B cell (primary cell): ENCODE measurements around the gene ACOT6. TPM values are rescaled to one million over a fixed set of nuclear protein-coding genes. Genes with fewer than 3 reads are reported as not detected.

ENCODE experiments used
- ATAC-seq: fragments of 200-7000 bp; cut with Tn5 transposase; one replicate; pipeline ENCODE4 v1.10.0; 2021; ENCODE audit warnings: low read depth, mild to moderate bottlenecking, moderate number of reproducible peaks, moderate library complexity
- CTCF ChIA-PET: fragments of 350-600 bp; sonication (Branson Sonifier 250); formaldehyde crosslinking; loops from one replicate; lab custom pipeline; 2021; ENCODE audit warnings: antibody characterized with exemption, inconsistent platforms; lab: Charles Lee
- POLR2A ChIA-PET: fragments of 350-600 bp; sonication (Branson Sonifier 250); formaldehyde crosslinking; loops from one replicate; lab custom pipeline; 2021; ENCODE audit warnings: antibody characterized with exemption; lab: Charles Lee
- DNase-seq: peaks from one replicate; pipeline ENCODE4 v3.0.0; 2013
- H2AFZ ChIP-seq: 2 replicates; pipeline ENCODE4 v1.6.1; 2012; ENCODE audit warnings: mild to moderate bottlenecking, low read depth, low read length; ENCODE audit not compliant: insufficient read depth, poor library complexity, severe bottlenecking
- H3K27ac ChIP-seq, 2 donors: 1 replicate in 1 of 2; 2 replicates in 1 of 2; pipeline ENCODE4 v1.5.1; 2012 to 2013; ENCODE audit warnings: low read length in 2 of 2, mild to moderate bottlenecking in 2 of 2, moderate library complexity in 1 of 2
- H3K27me3 ChIP-seq, 4 experiments: fragments of 200-600 bp in 1 of 4; sonication (generic) in 1 of 4; replicated peaks in 1 of 4; 1 replicate in 2 of 4; 2 replicates in 2 of 4; pipeline versions ENCODE4 v1.6.1 to v1.7.0; 2013 to 2016; ENCODE audit warnings: low read length in 3 of 4, mild to moderate bottlenecking in 2 of 4, mixed read lengths in 1 of 4, moderate library complexity in 1 of 4; ENCODE audit not compliant: insufficient read depth in 4 of 4, control insufficient read depth in 3 of 4; ENCODE audit errors: control extremely low read depth in 1 of 4
- H3K36me3 ChIP-seq, 2 experiments: replicated peaks in 1 of 2; 1 replicate in 1 of 2; 2 replicates in 1 of 2; pipeline versions ENCODE4 v1.6.1 to v1.7.1; 2013; ENCODE audit warnings: low read length in 1 of 2; ENCODE audit not compliant: insufficient read depth in 2 of 2, control insufficient read depth in 1 of 2; ENCODE audit errors: control extremely low read depth in 1 of 2, extremely low read depth in 1 of 2
- H3K4me1 ChIP-seq, 2 donors: fragments of 200-600 bp in 1 of 2; sonication (generic) in 1 of 2; 1 replicate in 1 of 2; 2 replicates in 1 of 2; pipeline versions ENCODE4 v1.5.1 to v1.6.1; 2013 to 2017; ENCODE audit warnings: low read length in 2 of 2; ENCODE audit not compliant: control insufficient read depth in 2 of 2, insufficient read depth in 2 of 2
- H3K4me2 ChIP-seq: replicated peaks from 2 replicates; pipeline ENCODE3; 2012; ENCODE audit warnings: mild to moderate bottlenecking, low read depth, low read length; ENCODE audit not compliant: poor library complexity, severe bottlenecking
- H3K4me3 ChIP-seq, 5 experiments: fragments of 200-600 bp in 1 of 5; sonication (generic) in 1 of 5; 1 replicate in 3 of 5; 2 replicates in 2 of 5; pipeline versions ENCODE4 v1.5.1 to v1.7.0; 2011 to 2016; ENCODE audit warnings: low read length in 4 of 5, mild to moderate bottlenecking in 4 of 5, low read depth in 2 of 5, control low read depth in 1 of 5, moderate library complexity in 1 of 5; ENCODE audit not compliant: insufficient read depth in 1 of 5; ENCODE audit errors: control extremely low read depth in 1 of 5, extremely low read depth in 1 of 5
- H3K79me2 ChIP-seq: fragments of 200-600 bp; sonication (generic); one replicate; pipeline ENCODE4 v1.6.0; 2016; ENCODE audit warnings: low read length; ENCODE audit not compliant: control insufficient read depth, insufficient read depth
- H3K9ac ChIP-seq: fragments of 200-600 bp; sonication (generic); 2 replicates; pipeline ENCODE4 v1.6.1; 2017; ENCODE audit warnings: mild to moderate bottlenecking, low read length, moderate library complexity
- H3K9me3 ChIP-seq, 3 donors: one replicate each; pipeline versions ENCODE4 v1.6.1 to v1.7.1; 2013; ENCODE audit warnings: low read length in 2 of 3; ENCODE audit not compliant: control insufficient read depth in 2 of 3, insufficient read depth in 1 of 3; ENCODE audit errors: control extremely low read depth in 1 of 3
- H4K20me1 ChIP-seq: 2 replicates; pipeline ENCODE4 v1.6.0; 2012; ENCODE audit warnings: mild to moderate bottlenecking, low read length; ENCODE audit not compliant: insufficient read depth, control insufficient read depth, poor library complexity, severe bottlenecking
- H3K27ac Mint-ChIP-seq: one replicate; pipeline ENCODE4 v1.8.0; 2021; ENCODE audit warnings: mixed read lengths
- H3K27me3 Mint-ChIP-seq: one replicate; pipeline ENCODE4 v1.8.0; 2021; ENCODE audit warnings: mixed read lengths
- H3K4me1 Mint-ChIP-seq: one replicate; pipeline ENCODE4 v1.8.0; 2021; ENCODE audit warnings: mixed read lengths
- H3K4me3 Mint-ChIP-seq: one replicate; pipeline ENCODE4 v1.8.0; 2021; ENCODE audit warnings: mixed read lengths
- H3K9me3 Mint-ChIP-seq: one replicate; pipeline ENCODE4 v1.8.0; 2022; ENCODE audit warnings: mixed read lengths; ENCODE audit not compliant: insufficient read depth
- CTCF ChIP-seq: fragments of 200-600 bp; IDR thresholded peaks from one replicate; pipeline ENCODE4 v1.8.0; 2022; ENCODE audit warnings: antibody characterized with exemption, mild to moderate bottlenecking
- EZH2 ChIP-seq: IDR thresholded peaks from 2 replicates; pipeline ENCODE4 v1.6.1; 2012; ENCODE audit warnings: borderline replicate concordance, low read depth, mild to moderate bottlenecking, moderate library complexity, low read length; ENCODE audit not compliant: insufficient read depth, poor library complexity, severe bottlenecking
- WGBS: methylation state at CpG from one replicate; pipeline ENCODE4 v1.1.5; 2013; ENCODE audit warnings: missing lambda C conversion rate; ENCODE audit not compliant: insufficient coverage; 5-methylcytosine and 5-hydroxymethylcytosine counted together
- intact Hi-C: fragments of 100-400 bp; cut with micrococcal nuclease; formaldehyde crosslinking; loops from one replicate; pipeline ENCODE4 v1.10.0; 2022
- polyA plus RNA-seq: library from polyadenylated mRNA; depleted of rRNA; stranded (reverse); fragments of >200 nt; gene quantifications from 2 replicates; pipeline ENCODE4 v1.2.3, GENCODE V29; 2012
- total RNA-seq, 2 donors: library from RNA; stranded (reverse); fragments of 120-200 nt in 1 of 2; gene quantifications; 1 replicate in 1 of 2; 2 replicates in 1 of 2; pipeline versions ENCODE4 v1.2.3 to v1.2.4, GENCODE V29; 2013 to 2022

ACOT6 gene
- total and polyA plus RNA-seq, 2 donors (not counting 1 experiment from before 2014, with no cell fraction given) = not detected

- no peak overlapping the region for H2AFZ ChIP-seq
- no peak overlapping the region for H3K9ac ChIP-seq
- H3K27ac Mint-ChIP-seq = no peak overlapping the region
- intact Hi-C loops = no loop called here
- H3K4me2 ChIP-seq = no peak overlapping the region
- H3K9me3 Mint-ChIP-seq = no peaks in the 10 kb centered on the region
- no peaks in the 10 kb centered on the region for H4K20me1 ChIP-seq
- no peaks in the 10 kb centered on the region for H3K79me2 ChIP-seq
- no peak overlapping the region for H3K4me3 ChIP-seq
- H3K4me1 Mint-ChIP-seq = no peaks in the 10 kb centered on the region
- H3K36me3 ChIP-seq = no peaks in the 10 kb centered on the region
- H3K27me3 ChIP-seq = no peaks in the 10 kb centered on the region
- H3K4me1 ChIP-seq = no peaks in the 10 kb centered on the region
- POLR2A ChIA-PET = no interaction called here
- WGBS = 91% methylated on average over 4 of the region's 4 CpGs
- H3K27me3 Mint-ChIP-seq = peaks cover 9% of the 10 kb centered on the region
- CTCF ChIA-PET = no interaction called here
- no peak overlapping the region for H3K4me3 Mint-ChIP-seq
- no peak for DNase-seq
- H3K9me3 ChIP-seq = no peaks in the 10 kb centered on the region
- H3K27ac ChIP-seq = no peak overlapping the region
- ATAC-seq = no peak
- TF ChIP-seq EZH2 (no peak), CTCF (no peak)
These were observed 11.3 kb downstream of the ACOT6 start for GRCh38 chr14:73623504-73624054.

- TF ChIP-seq CTCF (no peak), EZH2 (no peak)
- Mint-ChIP-seq H3K4me1 (no peaks in the 10 kb centered on the region), H3K9me3 (no peaks in the 10 kb centered on the region), H3K27me3 (peaks cover 17% of the 10 kb centered on the region), H3K27ac (no peak overlapping the region), H3K4me3 (no peak overlapping the region)
- H2AFZ ChIP-seq = no peak overlapping the region
- ChIA-PET CTCF (interaction anchor here (0.8 to 1.9 kb wide), 3 partner anchors 12 to 117 kb away, joined by 3 to 8 read pairs (median 5); no protein-coding TSS in a partner anchor), POLR2A (no interaction called here)
- H3K27ac ChIP-seq = no peak overlapping the region
- H3K9me3 ChIP-seq = no peaks in the 10 kb centered on the region
- no peaks in the 10 kb centered on the region for H3K27me3 ChIP-seq
- no peak overlapping the region for H3K4me2 ChIP-seq
- DNase-seq = no peak
- H4K20me1 ChIP-seq = no peaks in the 10 kb centered on the region
- no peaks in the 10 kb centered on the region for H3K36me3 ChIP-seq
- H3K4me1 ChIP-seq = no peaks in the 10 kb centered on the region
- H3K4me3 ChIP-seq = no peak overlapping the region
- H3K79me2 ChIP-seq = no peaks in the 10 kb centered on the region
- H3K9ac ChIP-seq = no peak overlapping the region
- no CpG with 5 or more reads among the region's 1 CpG for WGBS
- no peak for ATAC-seq
- intact Hi-C loops = no loop called here
These were observed 13.4 kb downstream of the ACOT6 start for GRCh38 chr14:73625706-73626105.
